Measurements from ENCODE around the gene EXOC3L4.

Gene EXOC3L4

DNA sequence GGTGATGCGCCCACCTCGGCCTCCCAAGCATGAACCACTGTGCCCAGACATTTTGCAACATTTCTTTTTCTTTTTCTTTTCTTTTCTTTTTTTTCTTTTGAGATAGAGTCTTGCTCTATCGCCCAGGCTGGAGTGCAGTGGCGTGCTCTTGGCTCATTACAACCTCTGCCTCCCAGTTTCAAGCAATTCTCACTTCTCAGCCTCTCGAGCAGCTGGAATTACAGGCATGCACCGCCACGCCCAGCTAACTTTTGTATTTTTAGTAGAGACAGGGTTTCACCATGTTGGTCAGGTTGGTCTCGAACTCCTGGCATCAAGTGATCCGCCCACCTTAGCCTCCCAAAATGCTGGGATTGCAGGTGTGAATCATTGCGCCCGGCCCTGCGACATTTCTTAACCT is 29.5 kb upstream of the EXOC3L4 start:
- Mint-ChIP-seq H3K36me3 (ENCODE audit: low read depth) (no peaks in the 10 kb centered on the region), H3K9me3 (no peaks in the 10 kb centered on the region), H3K4me1 (ENCODE audit: low read depth) (no peaks in the 10 kb centered on the region), H3K27ac (no peak overlapping the region), H3K4me3 (no peak overlapping the region), H3K27me3 (ENCODE audit: low read depth) (peaks cover 14% of the 10 kb centered on the region)

DNA sequence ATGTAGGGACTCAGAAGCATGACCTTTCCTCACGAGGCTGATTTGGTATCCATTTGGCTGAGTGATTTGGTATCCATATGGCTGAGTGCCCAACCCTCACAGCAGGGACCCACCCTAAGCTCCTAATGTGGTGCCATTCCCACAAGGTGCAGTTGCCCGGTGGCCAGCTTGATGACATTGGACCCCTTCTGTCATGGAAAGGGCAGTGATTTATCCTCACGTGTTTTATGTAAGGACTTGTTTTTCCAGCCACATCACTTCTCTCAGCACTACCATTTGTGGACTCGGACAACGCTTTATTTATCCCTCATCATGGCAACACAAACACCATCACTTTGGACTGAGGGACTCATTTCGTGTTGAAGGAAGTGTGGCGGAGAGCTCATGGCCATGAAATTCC is 28.7 kb upstream of the EXOC3L4 start:
- H3K4me3 Mint-ChIP-seq, result no peak overlapping the region

DNA sequence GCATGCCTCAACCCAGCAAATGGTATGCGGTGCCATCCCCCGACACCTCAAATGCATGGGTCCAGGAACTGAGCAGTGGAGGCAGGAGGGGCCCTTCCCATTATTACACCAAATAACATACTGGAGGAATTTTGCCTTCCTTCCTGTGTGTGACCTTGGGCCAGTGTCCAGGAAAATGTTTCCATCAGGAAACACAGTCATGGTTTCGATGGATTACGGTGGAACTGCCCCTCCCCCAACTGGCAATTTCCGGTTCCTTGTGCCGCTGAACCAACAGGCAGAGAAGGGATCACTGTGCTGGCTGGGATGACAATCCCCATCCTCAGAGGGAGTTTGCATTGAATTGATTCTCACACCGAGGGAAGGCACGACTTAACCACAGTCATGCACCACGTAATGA is 28.1 kb upstream of the EXOC3L4 start:
- Mint-ChIP-seq H3K4me1 (ENCODE audit: low read depth) (no peaks in the 10 kb centered on the region), H3K4me3 (no peak overlapping the region)

More for the DNA sequence above, 28.7 kb upstream of the EXOC3L4 start:
- Mint-ChIP-seq H3K9me3 (no peaks in the 10 kb centered on the region), H3K4me1 (ENCODE audit: low read depth) (no peaks in the 10 kb centered on the region), H3K36me3 (ENCODE audit: low read depth) (no peaks in the 10 kb centered on the region), H3K27me3 (ENCODE audit: low read depth) (peaks cover 10% of the 10 kb centered on the region), H3K27ac (no peak overlapping the region)

GRCh38 chr14:103067231-103067954 is 27.1 kb upstream of the EXOC3L4 start:
- no peaks in the 10 kb centered on the region for H3K4me1 Mint-ChIP-seq (ENCODE audit: low read depth)
- H3K27ac Mint-ChIP-seq, result no peak overlapping the region
- no peak overlapping the region for H3K4me3 Mint-ChIP-seq

More for the DNA sequence above, 28.1 kb upstream of the EXOC3L4 start:
- Mint-ChIP-seq H3K36me3 (ENCODE audit: low read depth) (no peaks in the 10 kb centered on the region), H3K9me3 (no peaks in the 10 kb centered on the region), H3K27ac (no peak overlapping the region), H3K27me3 (ENCODE audit: low read depth) (peaks cover 9% of the 10 kb centered on the region)

DNA sequence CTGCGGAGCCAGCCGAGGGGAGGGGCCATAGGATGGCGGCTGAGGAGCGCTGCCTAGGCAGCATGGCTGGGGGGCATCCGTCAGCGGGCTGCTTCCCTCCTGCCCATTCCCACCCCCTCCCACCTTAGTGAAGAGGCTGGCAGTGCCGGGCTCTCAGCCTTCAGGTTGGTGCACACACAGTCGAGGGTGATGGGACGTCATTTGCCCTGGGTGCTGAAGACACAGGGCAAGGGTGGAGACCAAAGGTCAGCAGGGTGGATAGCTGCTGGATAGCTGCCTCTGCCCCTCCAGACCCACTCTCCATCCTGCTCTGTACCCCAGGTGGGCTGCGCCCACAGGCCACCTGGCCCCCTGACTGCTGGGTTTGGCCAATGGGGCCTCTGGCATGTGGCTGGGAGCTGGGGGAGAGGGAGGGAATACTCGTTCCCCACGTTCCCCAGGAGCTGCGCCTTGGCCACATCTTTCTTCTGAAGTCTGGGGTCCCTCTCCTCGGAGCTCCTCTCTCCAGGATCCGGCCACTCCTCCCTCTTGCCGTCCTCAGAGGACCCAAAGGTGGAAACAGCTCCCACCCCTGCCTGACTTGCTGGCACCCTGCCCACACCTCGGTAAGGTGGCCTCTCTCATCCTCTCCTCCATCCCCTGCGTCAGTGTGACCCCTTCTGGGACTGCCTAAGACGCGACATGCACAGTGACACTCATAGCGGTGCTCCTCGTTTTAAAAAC is 26.0 kb upstream of the EXOC3L4 start:
- Mint-ChIP-seq H3K4me3 (no peak overlapping the region), H3K27ac (no peak overlapping the region), H3K36me3 (ENCODE audit: low read depth) (no peaks in the 10 kb centered on the region), H3K9me3 (no peaks in the 10 kb centered on the region), H3K4me1 (ENCODE audit: low read depth) (no peaks in the 10 kb centered on the region), H3K27me3 (ENCODE audit: low read depth) (no peaks in the 10 kb centered on the region)

More at GRCh38 chr14:103067231-103067954, 27.1 kb upstream of the EXOC3L4 start:
- Mint-ChIP-seq H3K9me3 (no peaks in the 10 kb centered on the region), H3K36me3 (ENCODE audit: low read depth) (no peaks in the 10 kb centered on the region), H3K27me3 (ENCODE audit: low read depth) (no peaks in the 10 kb centered on the region)

- Mint-ChIP-seq H3K4me1 (ENCODE audit: low read depth) (no peaks in the 10 kb centered on the region), H3K36me3 (ENCODE audit: low read depth) (no peaks in the 10 kb centered on the region), H3K9me3 (no peaks in the 10 kb centered on the region), H3K27ac (no peak overlapping the region), H3K4me3 (no peak overlapping the region), H3K27me3 (ENCODE audit: low read depth) (peaks cover 5% of the 10 kb centered on the region)
Observed at GRCh38 chr14:103070263-103070885, 24.2 kb upstream of the EXOC3L4 start.

DNA sequence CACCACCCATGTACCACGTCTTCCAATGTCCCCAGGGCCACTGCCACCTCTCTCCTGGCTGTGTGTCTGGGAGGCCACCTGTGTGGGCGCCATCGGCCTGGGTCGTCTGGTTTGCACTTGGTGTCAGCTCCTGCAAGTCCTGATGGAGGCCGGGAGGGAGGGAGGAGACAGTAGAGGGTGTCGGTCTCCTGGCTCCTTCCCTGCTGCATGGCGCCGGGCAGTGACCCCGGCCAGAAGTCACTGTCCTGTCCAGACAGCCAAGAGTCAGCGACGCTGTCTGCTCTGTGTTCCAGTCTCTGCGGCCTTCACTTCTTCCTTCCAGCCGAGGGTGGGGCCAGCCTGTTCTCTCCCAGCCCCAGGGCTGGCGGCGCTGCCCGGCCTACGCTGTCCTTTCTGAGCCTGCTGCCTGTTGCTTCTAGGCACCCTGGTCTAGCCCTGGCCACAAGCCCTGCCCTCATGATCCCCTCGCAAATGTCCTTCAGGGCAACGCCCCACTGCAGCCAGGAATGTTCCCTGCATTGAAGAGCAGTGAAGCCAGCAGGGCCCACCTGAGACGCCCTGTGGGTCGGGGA is 23.5 kb upstream of the EXOC3L4 start:
- H3K9me3 Mint-ChIP-seq, result no peaks in the 10 kb centered on the region
- H3K4me3 Mint-ChIP-seq, result no peak overlapping the region
- no peaks in the 10 kb centered on the region for H3K4me1 Mint-ChIP-seq (ENCODE audit: low read depth)
- no peak overlapping the region for H3K27ac Mint-ChIP-seq
- peaks cover 5% of the 10 kb centered on the region for H3K27me3 Mint-ChIP-seq (ENCODE audit: low read depth)
- no peaks in the 10 kb centered on the region for H3K36me3 Mint-ChIP-seq (ENCODE audit: low read depth)

- no peaks in the 10 kb centered on the region for H3K36me3 Mint-ChIP-seq (ENCODE audit: low read depth)
Observed at GRCh38 chr14:103071544-103072251, 22.8 kb upstream of the EXOC3L4 start.

DNA sequence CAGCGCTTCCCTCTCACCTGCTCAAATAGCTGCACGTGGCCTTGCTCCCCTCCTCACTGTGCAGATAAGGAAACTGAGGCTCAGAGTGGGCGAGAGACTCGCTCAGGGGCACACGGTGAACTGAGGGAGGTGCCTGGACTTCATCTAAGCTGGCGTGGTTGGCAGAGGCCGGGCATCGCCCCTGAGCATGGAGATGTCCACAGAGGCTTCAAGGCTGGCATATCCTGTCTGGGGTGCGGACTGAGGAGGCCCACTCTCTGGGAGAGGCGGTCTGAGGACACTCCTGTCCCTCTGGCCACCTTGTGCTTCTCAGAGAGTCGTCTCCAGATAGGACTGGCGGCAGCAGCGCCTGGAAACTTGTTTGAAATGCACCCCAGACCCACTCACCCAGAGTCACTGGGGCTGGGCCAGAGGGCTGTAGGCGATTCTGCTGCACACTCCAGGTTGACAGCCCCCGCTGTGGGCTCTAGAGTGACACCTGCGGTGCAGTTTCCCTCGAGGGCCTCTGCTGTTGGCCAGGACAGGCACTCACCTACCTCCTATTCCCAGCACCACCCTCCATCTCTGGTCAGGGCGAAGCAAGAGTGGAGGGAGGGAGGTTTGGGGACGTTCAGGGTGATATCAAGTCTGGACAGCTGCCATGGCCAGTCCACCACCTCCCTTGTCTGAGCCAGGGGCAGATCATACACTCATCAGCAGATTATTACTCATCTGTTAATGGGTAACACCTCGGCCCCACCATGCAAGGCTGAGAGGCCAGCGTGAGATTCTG is 21.7 kb upstream of the EXOC3L4 start:
- H3K4me3 Mint-ChIP-seq, result no peak overlapping the region
- no peak overlapping the region for H3K27ac Mint-ChIP-seq
- H3K9me3 Mint-ChIP-seq, result no peaks in the 10 kb centered on the region
- H3K4me1 Mint-ChIP-seq (ENCODE audit: low read depth), result no peaks in the 10 kb centered on the region
- H3K36me3 Mint-ChIP-seq (ENCODE audit: low read depth), result no peaks in the 10 kb centered on the region
- H3K27me3 Mint-ChIP-seq (ENCODE audit: low read depth), result peaks cover 5% of the 10 kb centered on the region

More at GRCh38 chr14:103071544-103072251, 22.8 kb upstream of the EXOC3L4 start:
- Mint-ChIP-seq H3K27ac (no peak overlapping the region), H3K27me3 (ENCODE audit: low read depth) (peaks cover 5% of the 10 kb centered on the region), H3K4me1 (ENCODE audit: low read depth) (no peaks in the 10 kb centered on the region), H3K4me3 (no peak overlapping the region), H3K9me3 (no peaks in the 10 kb centered on the region)

DNA sequence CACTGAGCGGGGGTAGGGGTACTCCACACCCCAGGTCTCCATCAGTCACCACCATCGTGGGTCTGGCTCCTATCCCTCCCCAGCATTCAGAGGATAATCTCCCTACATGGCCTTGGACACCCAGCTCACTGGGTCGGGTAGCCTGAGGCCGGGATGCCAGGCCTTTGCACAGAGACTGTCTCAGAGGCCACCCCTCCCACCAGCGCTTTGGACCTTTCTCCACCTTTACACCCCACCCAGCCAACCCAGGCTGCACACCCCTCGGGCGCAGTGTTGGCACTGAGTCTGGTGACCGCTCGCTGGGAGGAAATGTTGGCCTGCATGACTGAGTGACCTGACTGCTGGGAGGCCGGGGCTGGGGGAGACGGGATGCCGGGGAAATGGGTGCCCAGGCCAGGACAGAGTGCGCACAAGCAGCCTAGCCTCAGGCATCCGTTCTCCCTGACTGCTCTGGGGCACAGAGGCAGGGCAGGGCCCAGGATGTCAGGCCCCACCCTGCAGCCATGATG is 21.1 kb upstream of the EXOC3L4 start:
- H3K36me3 Mint-ChIP-seq (ENCODE audit: low read depth), result no peaks in the 10 kb centered on the region
- no peak overlapping the region for H3K27ac Mint-ChIP-seq
- H3K4me3 Mint-ChIP-seq, result no peak overlapping the region
- H3K4me1 Mint-ChIP-seq (ENCODE audit: low read depth), result no peaks in the 10 kb centered on the region
- peaks cover 5% of the 10 kb centered on the region for H3K27me3 Mint-ChIP-seq (ENCODE audit: low read depth)
- no peaks in the 10 kb centered on the region for H3K9me3 Mint-ChIP-seq

GRCh38 chr14:103073876-103074728 is 20.4 kb upstream of the EXOC3L4 start:
- H3K27ac Mint-ChIP-seq, result no peak overlapping the region
- H3K9me3 Mint-ChIP-seq, result no peaks in the 10 kb centered on the region
- no peaks in the 10 kb centered on the region for H3K4me1 Mint-ChIP-seq (ENCODE audit: low read depth)
- H3K4me3 Mint-ChIP-seq, result no peak overlapping the region
- H3K36me3 Mint-ChIP-seq (ENCODE audit: low read depth), result no peaks in the 10 kb centered on the region
- H3K27me3 Mint-ChIP-seq (ENCODE audit: low read depth), result peaks cover 5% of the 10 kb centered on the region

DNA sequence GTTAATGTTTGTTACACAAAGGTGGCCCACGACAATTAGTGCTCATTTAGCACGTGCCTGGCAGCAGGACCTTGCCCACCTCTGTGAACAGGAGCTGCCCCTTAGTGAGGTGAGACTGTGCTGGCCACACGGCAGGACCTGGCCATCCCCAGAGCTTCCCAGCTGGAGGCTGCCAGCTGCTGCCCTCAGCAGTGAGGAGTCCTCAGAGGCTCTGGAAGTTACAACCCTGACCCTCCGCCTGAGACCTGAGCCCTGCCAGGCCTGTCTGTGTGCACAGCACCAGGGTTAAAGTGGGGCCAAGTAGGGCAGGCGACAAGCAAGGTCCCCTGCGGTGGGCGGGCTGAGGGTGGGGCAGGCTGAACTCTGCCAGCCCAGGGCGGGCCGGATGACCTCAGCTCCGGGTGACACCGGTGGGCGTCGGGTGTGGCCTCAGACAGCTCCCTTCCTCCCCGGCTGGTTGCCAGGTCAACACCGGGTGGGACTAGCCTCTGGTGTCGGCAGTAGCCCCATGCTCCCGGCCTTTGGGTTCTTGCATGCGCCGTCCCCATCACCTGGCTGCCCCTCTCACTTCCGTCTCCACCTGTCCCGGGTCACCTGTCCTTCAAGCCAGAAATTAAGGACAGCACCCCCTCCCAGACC is 19.7 kb upstream of the EXOC3L4 start:
- no peaks in the 10 kb centered on the region for H3K4me1 Mint-ChIP-seq (ENCODE audit: low read depth)
- peaks cover 5% of the 10 kb centered on the region for H3K27me3 Mint-ChIP-seq (ENCODE audit: low read depth)
- H3K4me3 Mint-ChIP-seq, result no peak overlapping the region
- H3K9me3 Mint-ChIP-seq, result no peaks in the 10 kb centered on the region
- H3K36me3 Mint-ChIP-seq (ENCODE audit: low read depth), result no peaks in the 10 kb centered on the region
- H3K27ac Mint-ChIP-seq, result no peak overlapping the region
